ENCODE measurements around the gene ANXA7. TPM values are rescaled to one million over a fixed set of nuclear protein-coding genes. Genes with fewer than 3 reads are reported as not detected.

ANXA7 gene
- total and polyA plus RNA-seq, 2 donors (not counting 3 experiments of a cell fraction or from before 2014, with no cell fraction given), result 56.5 to 81.6 TPM

GRCh38 chr10:73340121-73340520 is 73.7 kb downstream of the ANXA7 start:
- no peak overlapping the region for H2AFZ ChIP-seq (ENCODE audit: low read depth, low read length)
- no peak for FAIRE-seq
- H3K9me1 ChIP-seq (replicated peaks; ENCODE audit: control insufficient read depth, extremely low read depth, insufficient read depth, low read length), result no peaks in the 10 kb centered on the region
- no peaks in the 10 kb centered on the region for H3K4me1 ChIP-seq (ENCODE audit: control insufficient read depth, extremely low read depth, insufficient read depth, low read length)
- no TSS peak for BruUV-seq (replicated peaks)
- no peak overlapping the region for H3K4me3 ChIP-seq (replicated peaks in 1 of 3; ENCODE audit: insufficient read depth in 1 of 3, low read depth in 1 of 3, low read length in 3 of 3)
- intact Hi-C loops (cut with micrococcal nuclease) (no loop called here), dilution Hi-C loops (cut with MboI; ENCODE audit: extremely low pct_ligation_motif_present, low sequenced_read_pairs) (no loop called here)
- no peaks in the 10 kb centered on the region for H3K79me2 ChIP-seq (ENCODE audit: control insufficient read depth, insufficient read depth, low read length)
- no peaks in the 10 kb centered on the region for H3K9me3 ChIP-seq (replicated peaks; ENCODE audit: control insufficient read depth, insufficient read depth, low read length)
- ChIA-PET POLR2A (no interaction called here), CTCF (interaction anchor here (0.8 to 1.2 kb wide), 2 partner anchors 58 to 76 kb away, joined by 3 to 4 read pairs; no protein-coding TSS in a partner anchor)
- H4K20me1 ChIP-seq (replicated peaks; ENCODE audit: control insufficient read depth, extremely low read depth, insufficient read depth, low read length), result no peaks in the 10 kb centered on the region
- no peak for DNase-seq (ENCODE audit: low read depth, low spot score)
- TF ChIP-seq MAX (IDR thresholded peaks at IDR 0.05; ENCODE audit: insufficient read depth, insufficient read length), result no peak
- no peak for TF ChIP-seq POLR2AphosphoS5 (IDR thresholded peaks at IDR 0.05; ENCODE audit: insufficient read depth, low read depth, low read length)
- no peak for TF ChIP-seq EZH2 (IDR thresholded peaks at IDR 0.05; ENCODE audit: borderline replicate concordance, low read depth, low read length, severe bottlenecking)
- no peak for TF ChIP-seq FOS (IDR thresholded peaks at IDR 0.05; ENCODE audit: borderline replicate concordance, insufficient read depth, low read length)
- no peak for TF ChIP-seq POLR2A (IDR thresholded peaks at IDR 0.05; ENCODE audit: low read depth, low read length)
- TF ChIP-seq GATA2 (IDR thresholded peaks at IDR 0.05; ENCODE audit: insufficient read depth, insufficient read length, low read depth, low read length), result no peak
- no peak for TF ChIP-seq JUN (IDR thresholded peaks at IDR 0.05; ENCODE audit: borderline replicate concordance, insufficient read depth, insufficient read length, low read depth)
- TF ChIP-seq MYC (IDR thresholded peaks at IDR 0.05; ENCODE audit: low read depth, low read length), result no peak
- no peak for TF ChIP-seq CTCF (IDR thresholded peaks at IDR 0.05; ENCODE audit: extremely low read depth in 1 of 2, insufficient read depth in 1 of 2, low read depth in 1 of 2, low read length in 2 of 2)
- H3K36me3 ChIP-seq (ENCODE audit: control insufficient read depth in 2 of 2, extremely low read depth in 1 of 2, insufficient read depth in 2 of 2, low read length in 2 of 2), result no peaks in the 10 kb centered on the region
- H3K27ac ChIP-seq (ENCODE audit: insufficient read depth, low read depth, low read length), result no peak overlapping the region
- H3K4me2 ChIP-seq (ENCODE audit: insufficient read depth, low read length), result no peak overlapping the region
- no peaks in the 10 kb centered on the region for H3K27me3 ChIP-seq (ENCODE audit: control insufficient read depth in 2 of 2, insufficient read depth in 2 of 2, low read length in 2 of 2)
- H3K9ac ChIP-seq (replicated peaks; ENCODE audit: extremely low read depth, insufficient read depth, low read length), result no peak overlapping the region

All from endothelial cell of umbilical vein (primary cell).